Colonic mucosa (tissue), 4 donors: ENCODE results near the gene YY1. TPM values are rescaled to one million over a fixed set of nuclear protein-coding genes. Genes with fewer than 3 reads are reported as not detected.
A peak's percentile ranks its signal among the peaks of the same experiment; 100 is the strongest.

Source experiments
- DNase-seq: peaks from one replicate; pipeline ENCODE4 v3.0.0-alpha.2; 2020
- H3K27ac ChIP-seq: fragments of 200-600 bp; one replicate; pipeline ENCODE4 v1.8.0; 2021
- H3K27me3 ChIP-seq: fragments of 200-600 bp; one replicate; pipeline ENCODE4 v1.8.0; 2021
- H3K36me3 ChIP-seq: fragments of 200-600 bp; one replicate; pipeline ENCODE4 v1.8.0; 2021
- H3K4me1 ChIP-seq: fragments of 200-600 bp; one replicate; pipeline ENCODE4 v1.8.0; 2021; ENCODE audit warnings: mild to moderate bottlenecking
- H3K4me3 ChIP-seq: fragments of 200-600 bp; one replicate; pipeline ENCODE4 v1.8.0; 2021
- H3K9ac ChIP-seq, 2 donors: one replicate each; pipeline ENCODE4 v1.7.0; 2013; ENCODE audit warnings: control low read depth in 2 of 2, low read depth in 2 of 2, low read length in 2 of 2
- H3K9me3 ChIP-seq: fragments of 200-600 bp; one replicate; pipeline ENCODE4 v1.8.0; 2021
- CTCF ChIP-seq: fragments of 200-600 bp; IDR thresholded peaks from one replicate; pipeline ENCODE4 v1.8.0; 2022; ENCODE audit warnings: antibody characterized with exemption, mild to moderate bottlenecking
- intact Hi-C: fragments of 100-400 bp; cut with DNase I; formaldehyde crosslinking; loops from one replicate; pipeline ENCODE4 v1.14.1; 2022
- total RNA-seq, 2 donors: library from RNA; stranded (reverse); fragmentation: NEBNext Ultra II Directional in 1 of 2; extraction: Animal tissue kit (Norgen Biotek cat#: 25700) in 1 of 2; gene quantifications; one replicate each; pipeline ENCODE4 v1.2.1, GENCODE V29; 2021
- donor health status: healthy.
- donor health status: DM: no; HTN: no; CAD: no.
- donor health status: DM: no; HTN: no; CAD: no.

YY1 gene
- total RNA-seq, 2 donors from 2014 or later: 73.2 to 90.4 TPM

GRCh38 chr14:100271247-100271939 lies 32.4 kb downstream of the YY1 start:
- H3K9ac ChIP-seq: no peak overlapping the region
- no peak overlapping the region for H3K27ac ChIP-seq
- H3K9me3 ChIP-seq: no peaks in the 10 kb centered on the region
- no peaks in the 10 kb centered on the region for H3K36me3 ChIP-seq
- peak; percentile 80 for DNase-seq
- TF ChIP-seq CTCF: peak; percentile 30
- intact Hi-C loops: no loop called here
- no peaks in the 10 kb centered on the region for H3K27me3 ChIP-seq
- no peaks in the 10 kb centered on the region for H3K4me1 ChIP-seq
- no peak overlapping the region for H3K4me3 ChIP-seq

- H3K4me3 ChIP-seq: no peak overlapping the region
- no peaks in the 10 kb centered on the region for H3K36me3 ChIP-seq
- no peaks in the 10 kb centered on the region for H3K9me3 ChIP-seq
- no peak overlapping the region for H3K9ac ChIP-seq
- DNase-seq: no peak
- intact Hi-C loops: no loop called here
- no peaks in the 10 kb centered on the region for H3K27me3 ChIP-seq
- no peak overlapping the region for H3K27ac ChIP-seq
- H3K4me1 ChIP-seq: peaks cover 3% of the 10 kb centered on the region
- TF ChIP-seq CTCF: no peak
Measured at GRCh38 chr14:100274250-100274649, 35.3 kb downstream of the YY1 start.

GRCh38 chr14:100275214-100275613 lies 36.3 kb downstream of the YY1 start:
- no peak for TF ChIP-seq CTCF
- no peaks in the 10 kb centered on the region for H3K9me3 ChIP-seq

GRCh38 chr14:100278702-100279101 lies 39.8 kb downstream of the YY1 start:
- Histone ChIP-seq H3K36me3 (no peaks in the 10 kb centered on the region), H3K9me3 (no peaks in the 10 kb centered on the region), H3K4me3 (no peak overlapping the region), H3K27me3 (no peaks in the 10 kb centered on the region), H3K4me1 (peaks cover 3% of the 10 kb centered on the region), H3K27ac (no peak overlapping the region), H3K9ac (no peak overlapping the region)
- DNase-seq: no peak
- intact Hi-C loops: no loop called here
- no peak for TF ChIP-seq CTCF

More at GRCh38 chr14:100275214-100275613, 36.3 kb downstream of the YY1 start:
- H3K36me3 ChIP-seq: no peaks in the 10 kb centered on the region
- peaks cover 3% of the 10 kb centered on the region for H3K4me1 ChIP-seq
- intact Hi-C loops: no loop called here
- H3K4me3 ChIP-seq: no peak overlapping the region
- H3K27ac ChIP-seq: no peak overlapping the region
- H3K27me3 ChIP-seq: no peaks in the 10 kb centered on the region
- no peak overlapping the region for H3K9ac ChIP-seq
- no peak for DNase-seq

GRCh38 chr14:100279133-100279532 lies 40.2 kb downstream of the YY1 start:
- H3K9ac ChIP-seq: peak overlapping the region in 1 of 2 donors; percentile 17
- no peak overlapping the region for H3K27ac ChIP-seq

More at GRCh38 chr14:100279133-100279532, 40.2 kb downstream of the YY1 start:
- no peak for DNase-seq
- no peak for TF ChIP-seq CTCF
- no peak overlapping the region for H3K4me3 ChIP-seq
- H3K9me3 ChIP-seq: no peaks in the 10 kb centered on the region
- H3K4me1 ChIP-seq: peaks cover 3% of the 10 kb centered on the region
- H3K27me3 ChIP-seq: no peaks in the 10 kb centered on the region
- H3K36me3 ChIP-seq: no peaks in the 10 kb centered on the region
- intact Hi-C loops: no loop called here
